Keratinocyte (primary cell): ENCODE results near the gene BRD7. TPM values are rescaled to one million over a fixed set of nuclear protein-coding genes. Genes with fewer than 3 reads are reported as not detected.

ENCODE experiments used
- DNase-seq: peaks from one replicate; pipeline ENCODE4 v3.0.0-alpha.2; 2011; ENCODE audit warnings: low read depth, missing footprints, low spot score
- FAIRE-seq: peaks from 2 replicates; lab custom pipeline; 2011; peaks lifted over from hg19 to GRCh38; lab: Jason Lieb, UNC
- H2AFZ ChIP-seq: 2 replicates; pipeline ENCODE4 v1.6.0; 2012; ENCODE audit warnings: low read length, control low read depth, inconsistent platforms; ENCODE audit not compliant: control insufficient read depth
- H3K27ac ChIP-seq: 2 replicates; pipeline ENCODE4 v1.5.1; 2011; ENCODE audit warnings: low read length; ENCODE audit not compliant: control insufficient read depth, insufficient read depth
- H3K27me3 ChIP-seq: 3 replicates; pipeline ENCODE4 v1.6.0; 2011; ENCODE audit warnings: low read length; ENCODE audit not compliant: control insufficient read depth, insufficient read depth; ENCODE audit errors: extremely low read depth
- H3K36me3 ChIP-seq, 2 experiments: 2 replicates in 1 of 2; 3 replicates in 1 of 2; pipeline ENCODE4 v1.5.1; 2011; ENCODE audit warnings: low read length in 2 of 2, mild to moderate bottlenecking in 1 of 2; ENCODE audit not compliant: control insufficient read depth in 2 of 2, insufficient read depth in 2 of 2; ENCODE audit errors: extremely low read depth in 1 of 2
- H3K4me1 ChIP-seq: 3 replicates; pipeline ENCODE4 v1.5.1; 2011; ENCODE audit warnings: low read length; ENCODE audit not compliant: control insufficient read depth, insufficient read depth; ENCODE audit errors: extremely low read depth
- H3K4me2 ChIP-seq: 3 replicates; pipeline ENCODE4 v1.6.0; 2011; ENCODE audit warnings: low read depth, low read length; ENCODE audit not compliant: control insufficient read depth, insufficient read depth; ENCODE audit errors: extremely low read depth
- H3K4me3 ChIP-seq, 3 experiments: fragments of 200-600 bp in 1 of 3; sonication (generic) in 1 of 3; 2 replicates in 2 of 3; 3 replicates in 1 of 3; pipeline ENCODE4 v1.5.1; 2011 to 2016; ENCODE audit warnings: low read length in 3 of 3, mild to moderate bottlenecking in 3 of 3, control low read depth in 2 of 3, inconsistent platforms in 1 of 3, low read depth in 1 of 3, mixed read lengths in 1 of 3, mixed run types in 1 of 3, moderate library complexity in 1 of 3; ENCODE audit not compliant: control insufficient read depth in 2 of 3, insufficient read depth in 2 of 3; ENCODE audit errors: extremely low read depth in 1 of 3
- H3K79me2 ChIP-seq: 2 replicates; pipeline ENCODE4 v1.6.0; 2012; ENCODE audit warnings: low read length; ENCODE audit not compliant: control insufficient read depth, insufficient read depth
- H3K9ac ChIP-seq: 3 replicates; pipeline ENCODE4 v1.6.0; 2011; ENCODE audit warnings: low read length; ENCODE audit not compliant: control insufficient read depth, insufficient read depth; ENCODE audit errors: extremely low read depth
- H3K9me1 ChIP-seq: 3 replicates; pipeline ENCODE4 v1.6.0; 2011; ENCODE audit warnings: low read length; ENCODE audit not compliant: control insufficient read depth, insufficient read depth; ENCODE audit errors: extremely low read depth
- H3K9me3 ChIP-seq: 2 replicates; pipeline ENCODE4 v1.5.1; 2012; ENCODE audit warnings: low read depth, low read length; ENCODE audit not compliant: control insufficient read depth
- H4K20me1 ChIP-seq: 3 replicates; pipeline ENCODE4 v1.6.0; 2011; ENCODE audit warnings: low read length; ENCODE audit not compliant: control insufficient read depth, insufficient read depth; ENCODE audit errors: extremely low read depth
- EZH2 ChIP-seq: IDR thresholded peaks from one replicate; pipeline ENCODE4 v1.6.1; 2012; ENCODE audit warnings: inconsistent platforms, mild to moderate bottlenecking, low read length, moderate library complexity
- dilution Hi-C: fragments of 300-500 bp; cut with MboI; formaldehyde crosslinking; loops from one replicate; pipeline ENCODE4 v1.7.0; 2020; ENCODE audit warnings: low sequenced_read_pairs; ENCODE audit not compliant: extremely low pct_ligation_motif_present
- polyA plus RNA-seq, 5 experiments: library from polyadenylated mRNA; depleted of rRNA in 3 of 5; stranded (reverse) in 3 of 5; stranded (forward) in 1 of 5; unstranded in 1 of 5; fragments of >200 nt; gene quantifications; 1 replicate in 1 of 5; 2 replicates in 3 of 5; 3 replicates in 1 of 5; pipeline versions ENCODE4 v1.2.1 to v1.2.3, GENCODE V29; 2011 to 2012; ENCODE audit warnings: missing spikeins in 2 of 5, low read depth in 1 of 5, low replicate concordance in 1 of 5
- TF ChIP-seq, protein P1 (sequence below), 3 experiments: IDR thresholded peaks in 1 of 3; conservative IDR thresholded peaks in 1 of 3; optimal IDR thresholded peaks in 1 of 3; 2 replicates in 2 of 3; 3 replicates in 1 of 3; pipeline versions ENCODE3 to v1.5.1; 2011; ENCODE audit warnings: low read length in 3 of 3, mild to moderate bottlenecking in 3 of 3, moderate library complexity in 2 of 3, control low read depth in 1 of 3, inconsistent platforms in 1 of 3; ENCODE audit not compliant: insufficient read depth in 2 of 3; ENCODE audit errors: extremely low read depth in 1 of 3

The BRD7 gene
- polyA plus RNA-seq, 1 donor (not counting 4 experiments of a cell fraction or from before 2014, with no cell fraction given), result 66.6 TPM

DNA sequence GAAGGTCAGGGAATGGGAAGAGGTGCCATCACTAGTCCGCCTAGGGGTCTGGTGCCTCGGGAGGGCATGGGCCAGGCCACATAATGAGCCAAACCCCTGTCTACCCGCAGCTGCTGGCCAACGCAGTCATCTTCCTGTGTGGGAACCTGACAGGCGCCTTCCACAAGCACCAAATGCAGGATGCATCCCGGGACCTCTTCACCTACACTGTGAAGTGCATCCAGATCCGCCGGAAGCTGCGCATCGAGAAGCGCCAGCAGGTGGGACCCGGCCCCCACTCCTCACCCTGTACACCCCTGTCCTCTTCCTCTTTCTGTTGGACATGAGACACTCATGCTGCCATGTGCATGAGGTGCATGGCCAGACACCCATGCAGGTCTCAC is 76.2 kb downstream of the BRD7 start:
- dilution Hi-C loops, result no loop called here
- Histone ChIP-seq H3K4me1 (peaks cover 2% of the 10 kb centered on the region), H3K9ac (no peak overlapping the region), H3K9me1 (no peaks in the 10 kb centered on the region), H3K36me3 (peaks cover 0 to 22% of the 10 kb centered on the region in 2 experiments), H3K9me3 (no peaks in the 10 kb centered on the region), H2AFZ (no peak overlapping the region), H3K4me2 (no peak overlapping the region), H3K79me2 (no peaks in the 10 kb centered on the region), H3K27ac (no peak overlapping the region), H4K20me1 (no peaks in the 10 kb centered on the region), H3K27me3 (no peaks in the 10 kb centered on the region), H3K4me3 (no peak overlapping the region)
- no peak for DNase-seq
- no peak for FAIRE-seq
- TF ChIP-seq, protein P1, sequence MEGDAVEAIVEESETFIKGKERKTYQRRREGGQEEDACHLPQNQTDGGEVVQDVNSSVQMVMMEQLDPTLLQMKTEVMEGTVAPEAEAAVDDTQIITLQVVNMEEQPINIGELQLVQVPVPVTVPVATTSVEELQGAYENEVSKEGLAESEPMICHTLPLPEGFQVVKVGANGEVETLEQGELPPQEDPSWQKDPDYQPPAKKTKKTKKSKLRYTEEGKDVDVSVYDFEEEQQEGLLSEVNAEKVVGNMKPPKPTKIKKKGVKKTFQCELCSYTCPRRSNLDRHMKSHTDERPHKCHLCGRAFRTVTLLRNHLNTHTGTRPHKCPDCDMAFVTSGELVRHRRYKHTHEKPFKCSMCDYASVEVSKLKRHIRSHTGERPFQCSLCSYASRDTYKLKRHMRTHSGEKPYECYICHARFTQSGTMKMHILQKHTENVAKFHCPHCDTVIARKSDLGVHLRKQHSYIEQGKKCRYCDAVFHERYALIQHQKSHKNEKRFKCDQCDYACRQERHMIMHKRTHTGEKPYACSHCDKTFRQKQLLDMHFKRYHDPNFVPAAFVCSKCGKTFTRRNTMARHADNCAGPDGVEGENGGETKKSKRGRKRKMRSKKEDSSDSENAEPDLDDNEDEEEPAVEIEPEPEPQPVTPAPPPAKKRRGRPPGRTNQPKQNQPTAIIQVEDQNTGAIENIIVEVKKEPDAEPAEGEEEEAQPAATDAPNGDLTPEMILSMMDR (optimal IDR thresholded peaks at IDR 0.05 in 1 of 3, IDR thresholded peaks at IDR 0.05 in 1 of 3, conservative IDR thresholded peaks at IDR 0.05 in 1 of 3; ENCODE audit: extremely low read depth in 1 of 3, insufficient read depth in 2 of 3, low read length in 3 of 3), result no peak
- TF ChIP-seq EZH2, result no peak

DNA sequence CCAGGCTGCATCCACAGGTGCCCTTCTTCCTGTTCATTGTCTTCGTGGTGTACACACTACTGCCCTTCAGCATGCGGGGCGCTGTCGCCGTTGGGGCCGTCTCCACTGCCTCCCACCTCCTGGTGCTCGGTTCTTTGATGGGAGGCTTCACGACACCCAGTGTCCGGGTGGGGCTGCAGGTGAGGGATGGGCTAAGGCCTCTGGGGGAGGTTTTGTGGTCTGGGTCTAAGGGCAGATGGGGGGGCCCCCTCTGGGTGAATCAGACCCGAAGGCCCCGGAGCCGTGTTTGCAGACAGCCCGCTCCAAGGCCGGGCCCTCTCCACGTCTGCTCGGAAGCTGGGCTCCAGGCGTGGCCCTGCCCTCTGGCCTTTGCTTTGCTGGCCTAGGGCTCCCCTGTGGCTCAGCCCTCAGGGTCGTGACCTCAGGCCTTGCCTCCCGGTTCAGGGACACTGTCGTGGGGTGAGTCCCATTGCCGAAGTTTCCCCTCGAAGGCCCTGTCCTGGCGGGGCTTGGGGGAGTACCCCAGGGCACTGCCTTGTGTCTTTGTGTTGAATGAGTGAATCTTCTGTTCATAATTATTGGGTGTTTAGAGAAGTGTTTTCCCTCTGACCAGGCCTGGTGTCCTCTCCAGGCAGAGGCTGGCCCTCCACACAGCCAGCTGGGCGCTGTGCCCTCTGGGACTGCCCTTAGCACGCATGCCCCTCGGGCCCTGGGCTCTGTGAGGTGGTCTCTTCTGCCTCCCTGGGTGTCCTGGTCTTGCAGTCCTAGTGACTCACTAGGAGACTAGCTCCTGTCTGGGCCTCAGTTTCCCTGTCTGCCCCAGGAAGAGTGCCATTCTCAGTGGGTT is 76.8 kb downstream of the BRD7 start:
- no peak overlapping the region for H2AFZ ChIP-seq
- dilution Hi-C loops, result no loop called here
- TF ChIP-seq, protein P1 (optimal IDR thresholded peaks at IDR 0.05 in 1 of 3, IDR thresholded peaks at IDR 0.05 in 1 of 3, conservative IDR thresholded peaks at IDR 0.05 in 1 of 3; ENCODE audit: extremely low read depth in 1 of 3, insufficient read depth in 2 of 3, low read length in 3 of 3), result no peak
- TF ChIP-seq EZH2, result no peak
- H3K79me2 ChIP-seq, result no peaks in the 10 kb centered on the region
- no peak overlapping the region for H3K27ac ChIP-seq
- H3K4me2 ChIP-seq, result no peak overlapping the region
- H3K9ac ChIP-seq, result no peak overlapping the region
- DNase-seq (no peak), FAIRE-seq (no peak)
- no peaks in the 10 kb centered on the region for H3K27me3 ChIP-seq
- peaks cover 0 to 20% of the 10 kb centered on the region in 2 experiments for H3K36me3 ChIP-seq
- peaks cover 2% of the 10 kb centered on the region for H3K4me1 ChIP-seq
- no peaks in the 10 kb centered on the region for H3K9me1 ChIP-seq
- no peaks in the 10 kb centered on the region for H3K9me3 ChIP-seq
- no peak overlapping the region for H3K4me3 ChIP-seq
- H4K20me1 ChIP-seq, result no peaks in the 10 kb centered on the region
